Ovary (tissue), 9 donors: ENCODE measurements around the gene MRPL55. TPM values are rescaled to one million over a fixed set of nuclear protein-coding genes. Genes with fewer than 3 reads are reported as not detected.

Experiments
- DNase-seq, 5 donors: peaks; one replicate each; pipeline ENCODE4 v3.0.0-alpha.2; 2019 to 2020
- H3K27ac ChIP-seq, 2 donors: fragments of 200-600 bp; one replicate each; pipeline versions ENCODE4 v1.5.1 to v1.8.0; 2019 to 2022
- H3K27me3 ChIP-seq: fragments of 200-600 bp; one replicate; pipeline ENCODE4 v1.8.0; 2022
- H3K36me3 ChIP-seq: fragments of 200-600 bp; sonication (generic); one replicate; pipeline ENCODE4 v1.5.1; 2019
- H3K4me1 ChIP-seq: one replicate; pipeline ENCODE4 v1.8.1; 2013; ENCODE audit warnings: mild to moderate bottlenecking, moderate library complexity; ENCODE audit not compliant: insufficient read depth
- H3K4me3 ChIP-seq: fragments of 200-600 bp; sonication (generic); one replicate; pipeline ENCODE4 v1.5.1; 2017
- H3K9me3 ChIP-seq, 2 donors: fragments of 200-600 bp in 1 of 2; sonication (generic) in 1 of 2; one replicate each; pipeline versions ENCODE4 v1.5.1 to v1.8.1; 2013 to 2019; ENCODE audit warnings: mild to moderate bottlenecking in 1 of 2, moderate library complexity in 1 of 2
- CTCF ChIP-seq, 3 donors: fragments of 450-650 bp in 2 of 3; fragments of 200-600 bp in 1 of 3; IDR thresholded peaks; one replicate each; pipeline versions ENCODE4 v1.5.1 to v1.8.0; 2016 to 2022; ENCODE audit warnings: antibody characterized with exemption in 3 of 3, mild to moderate bottlenecking in 1 of 3
- EP300 ChIP-seq: sonication (generic); formaldehyde crosslinking; IDR thresholded peaks from one replicate; pipeline ENCODE4 v1.6.1; 2017; ENCODE audit warnings: antibody characterized with exemption
- POLR2A ChIP-seq: fragments of 450-650 bp; IDR thresholded peaks from one replicate; pipeline ENCODE4 v1.6.1; 2017; ENCODE audit warnings: antibody characterized with exemption, mild to moderate bottlenecking, moderate library complexity
- WGBS, 3 donors: extraction: QIAGEN DNeasy Blood & Tissue Kit in 1 of 3; methylation state at CpG; one replicate each; pipeline versions ENCODE4 v1.1.5 to v1.1.7; 2013 to 2017; 5-methylcytosine and 5-hydroxymethylcytosine counted together
- intact Hi-C, 4 donors: fragments of 100-400 bp; cut with DNase I; formaldehyde crosslinking; loops; one replicate each; pipeline versions ENCODE4 v1.11.0 to v1.15.1; 2022 to 2023
- polyA plus RNA-seq, 2 donors: library from polyadenylated mRNA; stranded (reverse); fragments of 200-250 nt in 1 of 2; fragments of 350-450 nt in 1 of 2; fragmentation: Illumina TruSeq in 1 of 2; extraction: RNeasy Lipid Tissue Mini Kit (QIAGEN cat#74804) in 1 of 2; gene quantifications; one replicate each; pipeline ENCODE4 v1.2.3, GENCODE V29; 2013 to 2014
- total RNA-seq, 7 donors: library from RNA; depleted of rRNA in 2 of 7; stranded (reverse); fragments of >200 nt in 2 of 7; fragmentation: NEBNext Ultra II Directional in 3 of 7; extraction: Animal tissue kit (Norgen Biotek cat#: 25700) in 3 of 7; gene quantifications; one replicate each; pipeline versions ENCODE4 v1.1.0 to v1.2.4, GENCODE V29; 2016 to 2023
- donor health status: DM: no; HTN: no; CAD: no; lungs with moderate emphysema.
- donor health status: DM: no; HTN: no; CAD: no.
- donor health status: Bipolar disorder and iron deficiency.
- donor health status: DM: yes; HTN: yes; CAD: no.
- donor health status: DM: no; HTN: no; CAD: no.
- donor health status: DM: yes; HTN: yes; CAD: no.

The MRPL55 gene
- total and polyA plus RNA-seq, 9 donors, result 14.6 to 98.5 (median 43.3) TPM

GRCh38 chr1:228064296-228064695 lies 44.8 kb downstream of the MRPL55 start:
- intact Hi-C loops, result no loop called here
- Histone ChIP-seq H3K4me3 (no peak overlapping the region), H3K4me1 (no peaks in the 10 kb centered on the region), H3K9me3 (no peaks in the 10 kb centered on the region), H3K36me3 (no peaks in the 10 kb centered on the region), H3K27ac (no peak overlapping the region), H3K27me3 (peaks cover 3% of the 10 kb centered on the region)
- TF ChIP-seq EP300 (no peak), CTCF (IDR thresholded peaks at IDR 0.05) (no peak), POLR2A (no peak)
- peak in 1 of 5 donors; percentile 23 for DNase-seq
- WGBS, 3 donors, result 34 to 39% (median 35%) methylated on average over 8 of the region's 8 CpGs

GRCh38 chr1:228063251-228064191 lies 45.6 kb downstream of the MRPL55 start:
- peaks cover 3% of the 10 kb centered on the region for H3K27me3 ChIP-seq
- no peaks in the 10 kb centered on the region for H3K36me3 ChIP-seq
- DNase-seq, result peak in 1 of 5 donors; percentile 25
- H3K4me3 ChIP-seq, result no peak overlapping the region
- intact Hi-C loops, result no loop called here
- TF ChIP-seq EP300 (no peak), CTCF (IDR thresholded peaks at IDR 0.05) (no peak), POLR2A (no peak)
- H3K27ac ChIP-seq, result no peak overlapping the region
- no peaks in the 10 kb centered on the region for H3K4me1 ChIP-seq
- H3K9me3 ChIP-seq, result no peaks in the 10 kb centered on the region
- 72 to 79% (median 75%) methylated on average over 8 to 15 of the region's 15 CpGs for WGBS, 3 donors

- DNase-seq, result no peak
- intact Hi-C loops, result loop anchor here in 1 of 4 donors (1.0 kb wide), 1 partner anchor 37 kb away; no protein-coding TSS in a partner anchor
Observed at GRCh38 chr1:228062812-228063211, 46.3 kb downstream of the MRPL55 start.

More at GRCh38 chr1:228062812-228063211, 46.3 kb downstream of the MRPL55 start:
- TF ChIP-seq CTCF (IDR thresholded peaks at IDR 0.05) (no peak), POLR2A (no peak), EP300 (no peak)
- no peaks in the 10 kb centered on the region for H3K9me3 ChIP-seq
- 55 to 77% (median 58%) methylated on average over 4 of the region's 4 CpGs for WGBS, 3 donors
- no peak overlapping the region for H3K4me3 ChIP-seq
- no peaks in the 10 kb centered on the region for H3K36me3 ChIP-seq
- H3K27me3 ChIP-seq, result peaks cover 3% of the 10 kb centered on the region
- no peak overlapping the region for H3K27ac ChIP-seq
- H3K4me1 ChIP-seq, result no peaks in the 10 kb centered on the region
